Smooth muscle cell (in vitro differentiated cells): Measurements from ENCODE around the gene PMM2. TPM values are rescaled to one million over a fixed set of nuclear protein-coding genes. Genes with fewer than 3 reads are reported as not detected.

Experiments used
- DNase-seq: peaks from one replicate; lab custom pipeline; 2025; ENCODE audit not compliant: unreplicated experiment; lab: John Stamatoyannopoulos, UW
- H2AFZ ChIP-seq: fragments of 200-600 bp; sonication (generic); 2 replicates; pipeline ENCODE4 v1.6.0; 2016; ENCODE audit warnings: antibody characterized with exemption, low read depth, mild to moderate bottlenecking
- H3F3A ChIP-seq: fragments of 200-600 bp; sonication (generic); 2 replicates; pipeline ENCODE4 v1.6.0; 2017; ENCODE audit warnings: antibody characterized with exemption, low read depth
- H3K27ac ChIP-seq: fragments of 200-600 bp; sonication (generic); 2 replicates; pipeline ENCODE4 v1.5.1; 2016; ENCODE audit warnings: low read depth, mild to moderate bottlenecking
- H3K27me3 ChIP-seq: fragments of 200-600 bp; sonication (generic); 2 replicates; pipeline ENCODE4 v1.6.1; 2016; ENCODE audit warnings: low read depth, mild to moderate bottlenecking
- H3K36me3 ChIP-seq: fragments of 200-600 bp; sonication (generic); 2 replicates; pipeline ENCODE4 v1.5.1; 2016; ENCODE audit warnings: low read depth
- H3K4me1 ChIP-seq: fragments of 200-600 bp; sonication (generic); 2 replicates; pipeline ENCODE4 v1.5.1; 2016; ENCODE audit warnings: low read depth
- H3K4me2 ChIP-seq: fragments of 200-600 bp; sonication (generic); 2 replicates; pipeline ENCODE4 v1.6.0; 2016; ENCODE audit warnings: mild to moderate bottlenecking
- H3K4me3 ChIP-seq: fragments of 200-600 bp; sonication (generic); 2 replicates; pipeline ENCODE4 v1.5.1; 2016; ENCODE audit warnings: mild to moderate bottlenecking
- H3K79me2 ChIP-seq: fragments of 200-600 bp; sonication (generic); 2 replicates; pipeline ENCODE4 v1.6.0; 2016; ENCODE audit warnings: low read depth, mild to moderate bottlenecking
- H3K9ac ChIP-seq: fragments of 200-600 bp; sonication (generic); 2 replicates; pipeline ENCODE4 v1.6.0; 2016; ENCODE audit warnings: low read depth
- H3K9me3 ChIP-seq: fragments of 200-600 bp; sonication (generic); replicated peaks from 2 replicates; pipeline ENCODE4 v1.5.1; 2016; ENCODE audit warnings: low read depth
- H4K20me1 ChIP-seq: fragments of 200-600 bp; sonication (generic); 2 replicates; pipeline ENCODE4 v1.6.0; 2016; ENCODE audit warnings: low read depth
- CTCF ChIP-seq: fragments of 200-600 bp; sonication (generic); IDR thresholded peaks from 2 replicates; pipeline ENCODE4 v1.5.1; 2017; ENCODE audit warnings: borderline replicate concordance, mild to moderate bottlenecking, antibody characterized with exemption; ENCODE audit not compliant: insufficient read depth, poor library complexity, severe bottlenecking
- WGBS: methylation state at CpG from one replicate; pipeline ENCODE4 v1.1.7; 2016; ENCODE audit warnings: low lambda C conversion rate; 5-methylcytosine and 5-hydroxymethylcytosine counted together
- polyA plus RNA-seq: library from polyadenylated mRNA; unstranded; fragments of >200 nt; fragmentation: Nextera tagmentation; extraction: Ambion mirVana; gene quantifications from 2 replicates; pipeline ENCODE4 v1.2.1, GENCODE V29; 2016
- total RNA-seq: library from RNA; depleted of rRNA; stranded (reverse); fragments of >200 nt; gene quantifications from 2 replicates; pipeline ENCODE4 v1.2.3, GENCODE V29; 2014

The PMM2 gene
- total and polyA plus RNA-seq, 2 experiments from 2014 or later = 31.4 to 33.5 TPM

GRCh38 chr16:8796469-8797363 lies 923 bp upstream of the PMM2 start:
- Histone ChIP-seq H2AFZ (peak overlapping the region; percentile 99), H3K9ac (peak overlapping the region; percentile 97), H3F3A (no peaks in the 10 kb centered on the region), H3K4me2 (peak overlapping the region; percentile 100), H3K79me2 (peaks cover 59% of the 10 kb centered on the region), H3K27ac (peak overlapping the region; percentile 92), H3K36me3 (no peaks in the 10 kb centered on the region), H3K9me3 (no peaks in the 10 kb centered on the region), H3K4me1 (peaks cover 18% of the 10 kb centered on the region), H4K20me1 (peaks cover 26% of the 10 kb centered on the region), H3K4me3 (peak overlapping the region; percentile 98), H3K27me3 (no peaks in the 10 kb centered on the region)
- WGBS = 52% methylated on average over 14 of the region's 14 CpGs
- no peak for DNase-seq
- TF ChIP-seq CTCF = no peak

DNA sequence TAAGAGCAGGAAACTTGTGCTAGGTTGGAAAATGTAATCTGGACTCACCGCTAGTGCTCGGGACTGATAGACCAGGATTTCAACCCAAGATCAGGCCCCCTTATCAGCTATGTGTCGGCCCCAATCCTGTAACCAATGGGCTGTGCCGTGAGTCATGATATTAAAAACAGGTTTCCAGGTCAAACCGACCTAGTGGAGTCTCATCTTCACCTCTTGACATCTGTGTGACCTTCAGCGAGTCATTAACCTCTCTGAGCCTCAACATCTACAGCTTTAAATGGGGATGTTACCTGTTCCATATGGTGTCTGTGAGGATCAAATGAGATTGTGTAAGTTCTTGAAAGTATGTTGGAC lies 512 bp downstream of the PMM2 start:
- peak overlapping the region; percentile 100 for H3K4me2 ChIP-seq
- H4K20me1 ChIP-seq = peaks cover 40% of the 10 kb centered on the region
- TF ChIP-seq CTCF = no peak
- H3K9me3 ChIP-seq = no peaks in the 10 kb centered on the region
- peak overlapping the region; percentile 97 for H3K9ac ChIP-seq
- H3F3A ChIP-seq = no peaks in the 10 kb centered on the region
- no peak for DNase-seq
- H3K4me1 ChIP-seq = peaks cover 18% of the 10 kb centered on the region
- peak overlapping the region; percentile 98 for H3K4me3 ChIP-seq
- peaks cover 73% of the 10 kb centered on the region for H3K79me2 ChIP-seq
- under 1% methylated on average over 6 of the region's 6 CpGs for WGBS
- H3K27ac ChIP-seq = peak overlapping the region; percentile 92
- H2AFZ ChIP-seq = peak overlapping the region; percentile 66
- no peaks in the 10 kb centered on the region for H3K27me3 ChIP-seq
- H3K36me3 ChIP-seq = peaks cover 7% of the 10 kb centered on the region

DNA sequence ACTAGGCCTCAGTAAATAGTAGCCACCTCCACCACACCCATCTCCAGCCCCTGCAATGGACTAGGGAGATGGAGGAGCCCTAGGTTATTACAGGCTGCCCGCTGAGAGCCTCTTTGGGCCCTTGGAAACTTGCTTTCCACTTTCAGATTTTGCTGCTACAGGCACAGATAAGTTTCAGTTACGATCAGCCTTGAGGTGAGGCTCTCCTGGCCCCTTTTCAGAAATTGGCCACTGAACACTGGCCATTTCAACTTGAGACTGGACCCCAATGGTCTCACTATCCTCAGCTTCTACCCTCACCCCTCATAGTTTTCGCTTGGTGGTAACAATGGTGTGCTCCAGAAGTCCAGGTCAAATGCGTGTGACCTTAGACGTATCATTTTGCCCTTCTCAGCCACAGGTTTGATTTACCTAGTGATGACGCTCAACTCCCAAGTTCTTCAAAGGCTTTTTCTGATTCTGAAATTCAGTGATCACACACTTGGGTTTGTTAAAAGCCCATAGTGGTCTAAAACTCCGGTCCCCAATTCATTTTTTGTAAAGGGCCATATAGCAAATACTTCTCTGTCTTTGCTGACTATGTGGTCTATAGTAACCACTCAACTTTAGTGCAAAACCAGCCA lies 1.0 kb downstream of the PMM2 start:
- no peaks in the 10 kb centered on the region for H3K9me3 ChIP-seq
- H3K4me2 ChIP-seq = peak overlapping the region; percentile 100
- WGBS = 72% methylated on average over 7 of the region's 7 CpGs
- no peak for DNase-seq
- TF ChIP-seq CTCF = no peak
- H3K27ac ChIP-seq = peak overlapping the region; percentile 92
- H3F3A ChIP-seq = no peaks in the 10 kb centered on the region
- H3K27me3 ChIP-seq = no peaks in the 10 kb centered on the region
- peaks cover 7% of the 10 kb centered on the region for H3K36me3 ChIP-seq
- peak overlapping the region; percentile 98 for H3K4me3 ChIP-seq
- H3K4me1 ChIP-seq = peaks cover 18% of the 10 kb centered on the region
- H3K79me2 ChIP-seq = peaks cover 78% of the 10 kb centered on the region
- no peak overlapping the region for H2AFZ ChIP-seq
- H4K20me1 ChIP-seq = peaks cover 44% of the 10 kb centered on the region
- H3K9ac ChIP-seq = peak overlapping the region; percentile 97
